ENCODE data around the gene SETD1B.

DNA sequence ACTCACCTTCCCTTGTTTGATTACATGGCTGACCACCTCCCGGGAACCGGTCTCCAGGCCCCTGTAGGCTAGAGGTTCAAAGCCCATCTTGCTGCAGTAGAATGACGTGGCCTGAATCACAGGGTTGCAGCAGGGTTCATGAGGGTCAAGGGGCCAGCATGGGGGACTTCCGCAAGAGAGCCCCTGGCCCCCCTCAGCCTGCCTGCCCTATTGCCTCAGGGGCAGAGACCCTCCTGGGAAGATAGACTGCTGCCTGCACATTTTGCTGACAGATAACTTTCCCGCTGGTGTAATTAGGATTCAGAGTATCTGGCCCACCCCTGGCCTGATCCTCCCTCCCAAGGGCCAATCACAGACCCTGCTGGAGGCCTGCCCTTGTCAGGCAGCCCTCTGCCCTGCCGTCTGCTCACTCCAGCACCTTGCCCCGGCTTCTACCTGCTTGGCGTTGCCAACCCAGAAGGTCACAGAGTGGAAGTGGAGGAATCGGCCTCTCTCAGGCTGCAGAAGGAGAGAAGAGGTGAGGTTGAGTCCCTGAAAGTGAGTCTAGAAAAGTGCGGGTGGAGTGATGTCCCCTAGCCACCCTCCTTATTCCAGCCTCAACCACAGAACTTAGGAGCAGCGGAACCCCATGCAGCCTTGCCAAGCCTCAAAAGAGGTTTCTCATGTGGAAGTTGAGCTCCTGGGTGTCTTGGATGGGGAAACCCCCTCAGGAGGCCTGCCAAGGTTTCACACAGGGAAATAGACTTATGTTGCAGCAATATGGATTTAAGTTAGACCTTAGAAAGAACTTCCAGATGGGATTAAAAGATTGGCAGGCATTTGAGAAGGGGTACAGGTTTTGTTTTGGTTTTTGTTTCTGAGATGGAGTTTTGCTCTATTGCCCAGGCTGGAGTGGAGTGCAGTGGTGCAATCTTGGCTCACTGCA is 53.8 kb downstream of the SETD1B start:
- no peak for TF ChIP-seq EZH2 (IDR thresholded peaks at IDR 0.05; ENCODE audit: low read length, missing control alignments)
- TF ChIP-seq, protein P1, sequence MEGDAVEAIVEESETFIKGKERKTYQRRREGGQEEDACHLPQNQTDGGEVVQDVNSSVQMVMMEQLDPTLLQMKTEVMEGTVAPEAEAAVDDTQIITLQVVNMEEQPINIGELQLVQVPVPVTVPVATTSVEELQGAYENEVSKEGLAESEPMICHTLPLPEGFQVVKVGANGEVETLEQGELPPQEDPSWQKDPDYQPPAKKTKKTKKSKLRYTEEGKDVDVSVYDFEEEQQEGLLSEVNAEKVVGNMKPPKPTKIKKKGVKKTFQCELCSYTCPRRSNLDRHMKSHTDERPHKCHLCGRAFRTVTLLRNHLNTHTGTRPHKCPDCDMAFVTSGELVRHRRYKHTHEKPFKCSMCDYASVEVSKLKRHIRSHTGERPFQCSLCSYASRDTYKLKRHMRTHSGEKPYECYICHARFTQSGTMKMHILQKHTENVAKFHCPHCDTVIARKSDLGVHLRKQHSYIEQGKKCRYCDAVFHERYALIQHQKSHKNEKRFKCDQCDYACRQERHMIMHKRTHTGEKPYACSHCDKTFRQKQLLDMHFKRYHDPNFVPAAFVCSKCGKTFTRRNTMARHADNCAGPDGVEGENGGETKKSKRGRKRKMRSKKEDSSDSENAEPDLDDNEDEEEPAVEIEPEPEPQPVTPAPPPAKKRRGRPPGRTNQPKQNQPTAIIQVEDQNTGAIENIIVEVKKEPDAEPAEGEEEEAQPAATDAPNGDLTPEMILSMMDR (conservative IDR thresholded peaks at IDR 0.05 in 1 of 2, IDR thresholded peaks at IDR 0.05 in 1 of 2; ENCODE audit: low read depth in 1 of 2, low read length in 2 of 2) = no peak

All from fibroblast of lung (primary cell).